Panc1 (cell line): ENCODE results near the gene TMEM217. TPM values are rescaled to one million over a fixed set of nuclear protein-coding genes. Genes with fewer than 3 reads are reported as not detected.
"Not testable (repeated sequence)": the region's sequence is repeated elsewhere in the genome, so short reads cannot be mapped to it uniquely, and the experiment has no call there.

ENCODE experiments used
- ATAC-seq: fragments of 200-7000 bp; cut with Tn5 transposase; 2 replicates; pipeline ENCODE4 v1.9.1; 2020; ENCODE audit warnings: mild to moderate bottlenecking, moderate library complexity
- BruUV-seq: library from RNA; stranded (reverse); fragments of 400-500 nt; replicated peaks from 2 replicates; lab custom pipeline; 2021; lab: Mats Ljungman, UMichigan
- CTCF ChIA-PET: fragments of 300-600 bp; sonication (Branson Sonifier 250); formaldehyde crosslinking; loops from one replicate; lab custom pipeline; 2022; ENCODE audit warnings: antibody characterized with exemption; lab: Charles Lee
- POLR2A ChIA-PET: fragments of 300-600 bp; sonication (Branson Sonifier 250); formaldehyde crosslinking; loops from one replicate; lab custom pipeline; 2022; ENCODE audit warnings: antibody characterized with exemption; lab: Charles Lee
- DNase-seq: peaks from one replicate; pipeline ENCODE4 v3.0.0-alpha.2; 2010; ENCODE audit warnings: low read depth, low spot score
- H3K27ac ChIP-seq: 2 replicates; pipeline ENCODE4 v1.5.1; 2011; ENCODE audit warnings: mild to moderate bottlenecking, low read length, inconsistent platforms
- H3K27me3 ChIP-seq: fragments of 200-500 bp; sonication (Bioruptor generic); 2 replicates; pipeline ENCODE4 v1.6.0; 2014; ENCODE audit warnings: low read length, inconsistent platforms; ENCODE audit not compliant: control insufficient read depth, insufficient read depth
- H3K36me3 ChIP-seq: fragments of 200-500 bp; sonication (Bioruptor generic); 2 replicates; pipeline ENCODE4 v1.5.1; 2014; ENCODE audit warnings: inconsistent platforms, mild to moderate bottlenecking, low read length, moderate library complexity; ENCODE audit not compliant: control insufficient read depth, insufficient read depth
- H3K4me1 ChIP-seq: 2 replicates; pipeline ENCODE4 v1.5.1; 2011; ENCODE audit warnings: inconsistent platforms, mild to moderate bottlenecking, low read length, moderate library complexity; ENCODE audit not compliant: control insufficient read depth, insufficient read depth
- H3K4me3 ChIP-seq, 2 experiments: 2 replicates each; pipeline ENCODE4 v1.5.1; 2011 to 2012; ENCODE audit warnings: low read depth in 2 of 2, low read length in 2 of 2, mild to moderate bottlenecking in 2 of 2, inconsistent platforms in 1 of 2, moderate library complexity in 1 of 2
- H3K9me3 ChIP-seq: fragments of 200-500 bp; sonication (Bioruptor generic); 2 replicates; pipeline ENCODE4 v1.5.1; 2014; ENCODE audit warnings: low read depth, mild to moderate bottlenecking, inconsistent platforms, low read length, moderate library complexity; ENCODE audit not compliant: control insufficient read depth, insufficient read depth
- POLR2AphosphoS5 ChIP-seq: IDR thresholded peaks from 2 replicates; pipeline ENCODE4 v1.6.1; 2012; ENCODE audit warnings: mild to moderate bottlenecking, low read depth, low read length, moderate library complexity
- SIN3A ChIP-seq: IDR thresholded peaks from 2 replicates; pipeline ENCODE4 v1.6.1; 2012; ENCODE audit warnings: low read depth, mild to moderate bottlenecking, low read length, moderate library complexity, borderline replicate concordance; ENCODE audit not compliant: insufficient read depth
- TCF7L2 ChIP-seq: IDR thresholded peaks from 2 replicates; pipeline ENCODE4 v1.6.1; 2011; ENCODE audit warnings: mild to moderate bottlenecking, low read depth, low read length, inconsistent platforms
- in situ Hi-C: cut with HindIII; loops from 2 replicates; pipeline ENCODE4 v1.10.0; 2016; ENCODE audit warnings: low sequenced_read_pairs, low pct_unique_long_range_greater_than_20kb
- intact Hi-C: fragments of 100-400 bp; cut with micrococcal nuclease; formaldehyde crosslinking; loops from one replicate; pipeline ENCODE4 v1.10.0; 2022; ENCODE audit not compliant: unreplicated experiment
- total RNA-seq: library from RNA; stranded (reverse); gene quantifications from one replicate; pipeline ENCODE4 v1.2.1, GENCODE V29; 2021; ENCODE audit not compliant: unreplicated experiment
- TF ChIP-seq, protein P1 (sequence below): fragments of 450-650 bp; IDR thresholded peaks from 2 replicates; pipeline ENCODE4 v1.5.1; 2017; ENCODE audit warnings: mild to moderate bottlenecking
- TF ChIP-seq, protein P2 (sequence below), 2 experiments: IDR thresholded peaks; 2 replicates each; pipeline ENCODE4 v1.6.1; 2011 to 2012; ENCODE audit warnings: low read depth in 2 of 2, control low read depth in 1 of 2, low read length in 1 of 2, mild to moderate bottlenecking in 1 of 2, moderate library complexity in 1 of 2; ENCODE audit not compliant: insufficient read depth in 1 of 2

TMEM217 gene
- total RNA-seq, 1 experiment from 2014 or later, result 4.0 TPM

DNA sequence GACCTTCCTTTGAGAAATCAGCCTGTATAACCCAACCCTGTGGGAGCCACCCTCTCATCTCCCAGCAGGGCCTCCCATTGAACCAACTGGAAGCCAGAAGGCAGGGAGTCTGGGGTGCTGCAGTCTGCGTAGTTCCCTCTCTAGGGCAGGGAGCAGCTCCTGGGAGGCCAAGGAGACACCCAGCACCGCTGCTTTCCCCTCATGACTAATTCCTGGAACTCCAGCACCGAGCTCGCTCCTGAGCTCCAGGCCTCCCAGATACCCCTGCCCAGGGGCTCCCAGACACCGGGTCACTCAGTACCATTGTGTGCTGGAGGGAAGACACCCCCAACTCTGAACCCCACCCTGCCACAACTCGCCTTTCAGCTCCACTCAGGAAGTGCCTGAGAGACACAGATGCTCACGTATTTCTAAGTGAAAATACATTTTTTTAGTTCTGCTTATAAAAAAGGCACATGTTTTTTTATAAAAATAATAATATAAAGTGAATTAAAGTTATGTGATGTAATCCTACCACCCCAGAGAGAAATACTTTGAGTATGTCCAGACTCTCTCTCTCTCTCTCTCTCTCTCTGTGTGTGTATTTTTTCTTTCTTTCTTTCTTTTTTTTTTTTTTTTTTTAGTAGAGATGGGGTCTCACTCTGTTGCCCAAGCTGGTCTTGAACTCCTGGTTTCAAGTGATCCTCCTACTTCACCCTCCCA, 70.5 kb downstream of the TMEM217 start:
- no peaks in the 10 kb centered on the region; the same call in 1 of the 2 replicates for H3K4me1 ChIP-seq
- POLR2A ChIA-PET, result interaction anchor here (0.6 kb wide), 1 partner anchor 10 kb away, joined by 3 read pairs; no protein-coding TSS in a partner anchor
- ATAC-seq (peak; percentile 66), DNase-seq (no peak)
- no TSS peak for BruUV-seq
- in situ Hi-C loops, result no loop called here
- intact Hi-C loops, result no loop called here
- TF ChIP-seq SIN3A (no peak), TCF7L2 (no peak), POLR2AphosphoS5 (no peak)
- TF ChIP-seq, protein P1, sequence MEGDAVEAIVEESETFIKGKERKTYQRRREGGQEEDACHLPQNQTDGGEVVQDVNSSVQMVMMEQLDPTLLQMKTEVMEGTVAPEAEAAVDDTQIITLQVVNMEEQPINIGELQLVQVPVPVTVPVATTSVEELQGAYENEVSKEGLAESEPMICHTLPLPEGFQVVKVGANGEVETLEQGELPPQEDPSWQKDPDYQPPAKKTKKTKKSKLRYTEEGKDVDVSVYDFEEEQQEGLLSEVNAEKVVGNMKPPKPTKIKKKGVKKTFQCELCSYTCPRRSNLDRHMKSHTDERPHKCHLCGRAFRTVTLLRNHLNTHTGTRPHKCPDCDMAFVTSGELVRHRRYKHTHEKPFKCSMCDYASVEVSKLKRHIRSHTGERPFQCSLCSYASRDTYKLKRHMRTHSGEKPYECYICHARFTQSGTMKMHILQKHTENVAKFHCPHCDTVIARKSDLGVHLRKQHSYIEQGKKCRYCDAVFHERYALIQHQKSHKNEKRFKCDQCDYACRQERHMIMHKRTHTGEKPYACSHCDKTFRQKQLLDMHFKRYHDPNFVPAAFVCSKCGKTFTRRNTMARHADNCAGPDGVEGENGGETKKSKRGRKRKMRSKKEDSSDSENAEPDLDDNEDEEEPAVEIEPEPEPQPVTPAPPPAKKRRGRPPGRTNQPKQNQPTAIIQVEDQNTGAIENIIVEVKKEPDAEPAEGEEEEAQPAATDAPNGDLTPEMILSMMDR, result no peak
- TF ChIP-seq, protein P2, sequence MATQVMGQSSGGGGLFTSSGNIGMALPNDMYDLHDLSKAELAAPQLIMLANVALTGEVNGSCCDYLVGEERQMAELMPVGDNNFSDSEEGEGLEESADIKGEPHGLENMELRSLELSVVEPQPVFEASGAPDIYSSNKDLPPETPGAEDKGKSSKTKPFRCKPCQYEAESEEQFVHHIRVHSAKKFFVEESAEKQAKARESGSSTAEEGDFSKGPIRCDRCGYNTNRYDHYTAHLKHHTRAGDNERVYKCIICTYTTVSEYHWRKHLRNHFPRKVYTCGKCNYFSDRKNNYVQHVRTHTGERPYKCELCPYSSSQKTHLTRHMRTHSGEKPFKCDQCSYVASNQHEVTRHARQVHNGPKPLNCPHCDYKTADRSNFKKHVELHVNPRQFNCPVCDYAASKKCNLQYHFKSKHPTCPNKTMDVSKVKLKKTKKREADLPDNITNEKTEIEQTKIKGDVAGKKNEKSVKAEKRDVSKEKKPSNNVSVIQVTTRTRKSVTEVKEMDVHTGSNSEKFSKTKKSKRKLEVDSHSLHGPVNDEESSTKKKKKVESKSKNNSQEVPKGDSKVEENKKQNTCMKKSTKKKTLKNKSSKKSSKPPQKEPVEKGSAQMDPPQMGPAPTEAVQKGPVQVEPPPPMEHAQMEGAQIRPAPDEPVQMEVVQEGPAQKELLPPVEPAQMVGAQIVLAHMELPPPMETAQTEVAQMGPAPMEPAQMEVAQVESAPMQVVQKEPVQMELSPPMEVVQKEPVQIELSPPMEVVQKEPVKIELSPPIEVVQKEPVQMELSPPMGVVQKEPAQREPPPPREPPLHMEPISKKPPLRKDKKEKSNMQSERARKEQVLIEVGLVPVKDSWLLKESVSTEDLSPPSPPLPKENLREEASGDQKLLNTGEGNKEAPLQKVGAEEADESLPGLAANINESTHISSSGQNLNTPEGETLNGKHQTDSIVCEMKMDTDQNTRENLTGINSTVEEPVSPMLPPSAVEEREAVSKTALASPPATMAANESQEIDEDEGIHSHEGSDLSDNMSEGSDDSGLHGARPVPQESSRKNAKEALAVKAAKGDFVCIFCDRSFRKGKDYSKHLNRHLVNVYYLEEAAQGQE (IDR thresholded peaks at IDR 0.05; ENCODE audit: insufficient read depth in 1 of 2, low read depth in 2 of 2, low read length in 1 of 2), result no peak
- H3K27me3 ChIP-seq, result no peaks in the 10 kb centered on the region
- H3K36me3 ChIP-seq, result no peaks in the 10 kb centered on the region
- H3K27ac ChIP-seq, result no peak overlapping the region
- CTCF ChIA-PET, result no interaction called here
- no peak overlapping the region for H3K4me3 ChIP-seq
- no peaks in the 10 kb centered on the region for H3K9me3 ChIP-seq

DNA sequence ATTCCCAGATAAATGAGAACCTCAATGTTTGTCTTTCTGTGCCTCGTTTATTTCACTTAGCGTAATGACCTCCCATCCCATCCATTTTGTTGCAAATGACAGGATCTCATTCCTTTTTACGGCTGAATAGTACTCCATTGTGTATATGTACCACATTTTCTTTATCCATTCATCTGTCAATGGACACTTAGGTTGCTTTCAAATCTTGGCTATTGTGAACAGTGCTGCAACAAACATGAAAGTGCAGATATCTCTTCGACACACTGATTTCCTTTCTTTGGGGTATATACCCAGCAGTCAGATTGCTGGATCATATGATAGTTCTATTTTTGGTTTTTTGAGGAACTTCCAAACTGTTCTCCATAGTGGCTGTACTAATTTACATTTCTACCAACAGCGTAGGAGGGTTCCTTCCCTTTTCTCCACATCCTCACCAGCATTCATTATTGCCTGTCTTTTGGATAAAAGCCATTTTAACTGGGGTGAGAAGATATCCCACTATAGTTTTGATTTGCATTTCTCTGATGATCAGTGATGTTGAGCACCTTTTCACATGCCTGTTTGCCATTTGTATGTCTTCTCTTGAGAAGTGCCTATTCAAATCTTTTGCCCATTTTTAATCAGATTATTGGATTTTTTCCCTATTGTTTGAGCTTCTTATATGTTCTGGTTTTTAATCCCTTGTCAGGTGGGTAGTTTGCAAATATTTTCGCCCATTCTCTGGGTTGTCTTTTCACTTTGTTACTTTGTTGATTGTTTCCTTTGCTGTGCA, 71.8 kb downstream of the TMEM217 start:
- in situ Hi-C loops, H3K27ac ChIP-seq, CTCF ChIA-PET, BruUV-seq, H3K4me3 ChIP-seq, ATAC-seq, intact Hi-C loops, DNase-seq, H3K9me3 ChIP-seq, H3K4me1 ChIP-seq, H3K27me3 ChIP-seq, H3K36me3 ChIP-seq: not testable (repeated sequence)
- POLR2A ChIA-PET, result interaction anchor here (0.6 to 0.7 kb wide), 2 partner anchors 11 to 465 kb away, joined by 3 read pairs; no protein-coding TSS in a partner anchor
